NCI-H82 (cell line): ENCODE data around the gene RNASET2.
"Not testable (repeated sequence)": the region's sequence is repeated elsewhere in the genome, so short reads cannot be mapped to it uniquely, and the experiment has no call there.

Experiments
- DNase-seq: peaks from one replicate; lab custom pipeline; 2025; lab: John Stamatoyannopoulos, UW

RNASET2 gene

DNA sequence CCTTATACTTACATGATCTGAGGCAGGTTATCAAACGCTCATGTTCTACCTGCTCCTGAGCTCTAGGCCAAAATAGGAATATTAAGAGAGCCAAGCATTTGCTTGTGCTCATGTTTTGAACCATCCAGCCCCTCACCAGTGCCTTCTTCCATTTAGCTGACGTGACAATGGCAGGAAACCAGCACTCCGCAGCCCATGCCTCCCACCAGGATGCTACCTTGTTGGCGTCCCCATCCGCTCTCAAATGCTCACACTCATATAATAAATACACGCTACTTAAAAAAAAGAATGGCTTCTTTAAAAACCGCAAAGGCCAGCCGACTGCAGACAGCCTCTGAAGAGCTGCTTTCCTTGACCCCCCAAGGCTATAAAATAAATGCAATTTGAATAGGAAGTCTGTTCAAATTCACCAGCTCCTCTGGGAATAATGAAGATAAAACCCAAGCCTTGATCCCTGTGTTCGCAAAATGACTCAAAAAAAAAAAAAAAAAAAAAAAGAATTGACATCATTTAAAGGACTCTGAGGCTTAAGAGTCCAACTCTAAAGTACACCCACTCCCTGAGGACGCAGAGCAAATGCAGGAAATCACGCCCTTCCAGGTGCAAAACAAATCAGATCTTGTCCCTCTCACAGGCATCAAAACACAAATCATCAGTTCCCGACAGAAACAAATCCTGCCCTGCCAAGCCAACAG is 29.0 kb downstream of the RNASET2 start:
- no peak for DNase-seq

DNA sequence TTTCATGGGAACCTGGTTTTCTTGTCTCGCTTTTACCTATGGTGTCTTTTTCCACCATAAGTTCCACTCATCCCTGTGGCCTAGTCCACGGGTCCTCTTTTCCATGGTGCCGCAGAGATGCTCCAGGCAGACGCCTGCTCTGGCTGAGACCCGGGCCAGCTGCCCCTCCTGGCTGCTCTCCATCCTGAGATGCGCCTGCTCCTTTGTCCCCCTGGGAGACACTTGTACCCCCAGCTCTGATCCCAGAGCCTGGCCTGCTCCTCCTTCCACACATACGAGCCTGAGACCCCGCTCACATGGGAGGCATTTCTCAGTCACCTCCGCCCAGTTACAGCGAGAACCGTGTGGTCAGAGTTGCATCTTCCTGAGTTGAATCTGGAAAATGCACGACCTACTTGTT is 29.6 kb downstream of the RNASET2 start:
- no peak for DNase-seq

DNA sequence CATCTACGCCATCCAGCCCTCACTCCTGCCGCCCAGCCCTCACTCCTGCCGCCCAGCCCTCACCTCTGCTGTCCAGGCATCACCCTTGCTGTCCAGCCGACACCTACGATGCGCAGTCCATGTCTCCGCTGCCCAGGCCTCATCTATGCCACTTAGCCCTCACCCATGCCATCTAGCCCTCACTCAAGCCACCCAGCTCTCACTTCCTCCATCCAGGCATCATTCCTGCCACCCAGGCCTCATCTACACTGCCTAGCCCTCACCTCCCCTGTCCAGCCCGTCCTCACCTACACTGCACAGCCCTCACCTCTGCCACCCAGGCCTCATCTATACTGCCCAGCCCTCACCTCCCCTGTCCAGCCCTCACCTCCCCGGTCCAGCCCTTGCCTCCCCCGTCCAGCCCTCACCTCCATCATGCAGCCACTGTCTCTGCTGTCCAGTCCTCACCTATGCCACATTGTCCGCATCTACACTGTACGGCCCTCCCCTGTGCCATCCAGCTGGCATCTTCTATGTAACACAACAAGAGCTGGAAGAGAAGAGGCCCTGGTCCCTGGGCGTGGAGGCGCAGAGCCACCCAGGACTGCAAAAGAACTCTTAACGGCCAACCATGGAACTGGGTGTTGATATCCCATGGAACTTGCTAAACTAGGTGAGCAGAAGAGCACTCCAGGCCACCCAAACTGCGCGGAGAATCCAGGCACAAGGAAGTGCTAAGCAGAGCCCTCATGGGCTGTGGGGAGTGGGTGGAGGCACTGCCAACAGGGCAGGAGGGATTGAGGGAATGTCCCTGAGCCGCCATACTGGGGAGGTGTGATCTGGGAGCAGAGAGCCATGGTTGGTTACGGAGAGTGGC is 31.0 kb downstream of the RNASET2 start:
- DNase-seq: no peak

DNA sequence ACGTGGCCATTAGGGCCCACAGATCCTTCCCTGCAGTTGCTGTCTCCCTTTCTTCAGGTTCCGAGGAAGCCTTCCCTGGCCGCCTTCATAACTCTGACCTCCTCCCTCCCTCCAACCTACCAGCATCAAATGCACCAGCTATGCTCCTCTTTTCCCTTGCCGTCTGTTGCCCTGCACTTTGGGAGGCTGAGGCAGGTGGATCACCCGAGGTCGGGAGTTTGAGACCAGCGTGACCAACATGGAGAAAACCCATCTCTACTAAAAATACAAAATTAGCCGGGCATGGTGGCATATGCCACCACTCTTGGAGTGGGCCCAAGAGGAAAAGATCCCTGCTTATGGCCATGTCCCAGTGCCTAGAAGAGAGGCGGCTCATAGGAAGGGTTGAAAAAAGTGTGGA is 31.8 kb downstream of the RNASET2 start:
- DNase-seq: no peak

DNA sequence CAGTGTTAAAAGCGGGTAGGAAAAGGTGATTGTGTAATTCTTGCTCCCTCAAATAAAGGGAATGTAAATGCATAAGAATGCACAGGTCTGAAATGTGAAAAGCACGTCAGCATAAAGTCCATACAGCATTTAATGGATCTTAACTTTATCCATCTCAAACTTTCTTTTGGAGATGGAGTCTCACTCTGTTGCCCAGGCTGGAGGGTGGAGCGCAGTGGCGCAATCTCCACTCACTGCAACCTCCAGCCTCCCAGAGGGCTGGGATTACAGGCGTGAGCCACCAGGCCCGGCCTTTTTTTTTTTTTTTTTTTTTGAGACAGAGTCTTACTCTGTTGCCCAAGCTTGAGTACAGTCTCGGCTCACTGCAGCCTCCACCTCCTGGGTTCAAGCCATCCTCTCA is 33.4 kb downstream of the RNASET2 start:
- no peak for DNase-seq

DNA sequence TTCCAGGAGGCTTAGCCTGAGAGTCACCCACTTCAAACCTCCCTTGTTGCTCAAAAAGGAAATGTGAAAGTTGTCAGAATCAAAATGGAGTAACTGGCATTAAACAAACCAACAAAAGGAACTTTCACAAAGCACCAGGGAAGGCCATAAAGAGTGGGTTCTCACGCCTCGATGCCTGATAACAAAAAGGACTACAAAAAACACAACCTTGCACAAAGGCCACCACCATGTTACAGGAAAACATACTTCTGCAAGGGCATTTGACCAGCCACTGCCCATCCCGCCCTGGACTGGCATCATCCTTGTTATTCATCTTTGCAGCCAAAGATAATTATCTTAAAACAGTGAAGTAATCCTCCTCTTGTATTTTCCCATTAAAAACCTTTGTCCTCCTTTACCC is 34.8 kb downstream of the RNASET2 start:
- DNase-seq: no peak

DNA sequence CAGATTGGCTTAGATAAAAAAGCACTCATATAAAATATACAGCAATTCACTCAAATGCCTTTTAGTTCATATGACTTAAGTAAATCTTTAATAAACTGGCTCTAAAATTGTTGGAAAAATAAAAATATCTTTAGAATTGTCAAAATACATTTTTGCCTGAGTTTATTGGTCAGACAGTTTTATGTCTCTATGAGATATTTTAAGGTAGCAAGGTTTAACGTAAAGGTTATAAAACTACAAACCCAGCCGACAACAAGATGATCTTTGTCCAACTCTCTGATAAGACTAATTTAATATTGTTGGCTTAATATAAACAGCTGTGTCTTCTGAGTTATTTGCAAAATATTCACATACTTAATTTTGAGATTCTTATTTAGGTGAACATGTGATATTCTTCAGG is 39.5 kb downstream of the RNASET2 start:
- no peak for DNase-seq

DNA sequence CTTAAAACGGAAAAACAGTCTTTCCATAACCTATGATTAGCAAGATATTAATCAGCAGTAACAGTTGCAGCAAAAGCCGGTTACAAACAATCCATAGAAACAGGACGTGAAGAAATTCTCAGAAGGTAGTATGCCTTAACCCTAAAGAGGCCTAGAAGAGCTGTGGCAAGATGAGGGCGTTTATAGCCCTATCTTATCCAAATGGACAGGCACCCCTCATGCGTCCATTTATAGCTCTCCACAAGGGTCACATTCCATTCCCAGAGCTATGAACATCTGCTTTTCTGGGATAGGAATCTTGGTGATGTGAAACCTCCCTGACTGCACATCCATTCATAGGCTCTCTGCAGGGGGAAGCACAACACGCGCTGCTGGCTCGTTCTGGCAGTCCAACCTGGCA is 40.9 kb downstream of the RNASET2 start:
- DNase-seq: not testable (repeated sequence)

DNA sequence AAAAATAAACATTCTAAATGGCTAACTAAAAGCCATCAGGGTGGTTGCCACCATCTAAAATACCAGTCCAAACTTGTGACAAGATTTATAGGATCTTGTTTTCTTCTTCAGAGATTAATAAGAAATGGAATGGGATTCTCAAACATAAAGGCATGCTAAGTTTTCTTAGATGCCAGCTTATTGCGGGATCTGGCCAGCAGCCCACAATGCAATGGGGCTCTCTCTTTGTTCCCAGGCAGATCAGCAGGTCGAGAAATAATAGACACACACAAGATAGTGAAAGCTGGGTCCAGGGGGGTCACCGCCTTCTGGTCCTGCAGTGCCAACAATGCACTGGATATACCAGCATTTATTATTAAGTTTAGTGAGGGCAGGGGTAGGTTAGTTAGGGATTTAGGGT is 41.4 kb downstream of the RNASET2 start:
- not testable (repeated sequence) for DNase-seq

DNA sequence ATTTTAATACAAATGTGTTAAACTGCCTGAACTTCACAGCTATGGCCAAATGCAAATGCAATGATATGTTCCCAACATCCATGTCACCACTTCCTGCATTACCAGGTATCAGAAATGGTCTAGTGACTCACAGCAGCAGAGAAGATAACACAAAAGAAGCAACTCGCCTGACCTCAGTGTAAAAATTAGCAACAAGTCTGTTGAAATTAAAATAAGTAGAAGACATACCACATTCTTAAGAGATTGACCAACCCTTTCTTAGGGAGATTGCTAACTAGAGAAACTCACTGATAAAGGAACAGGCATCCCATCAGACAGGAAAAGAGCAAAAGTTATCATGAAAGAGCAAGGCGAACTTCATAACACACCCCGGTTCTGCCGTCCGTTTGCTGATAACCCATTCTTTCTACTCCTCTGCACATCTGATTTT is 45.1 kb downstream of the RNASET2 start:
- DNase-seq: no peak

DNA sequence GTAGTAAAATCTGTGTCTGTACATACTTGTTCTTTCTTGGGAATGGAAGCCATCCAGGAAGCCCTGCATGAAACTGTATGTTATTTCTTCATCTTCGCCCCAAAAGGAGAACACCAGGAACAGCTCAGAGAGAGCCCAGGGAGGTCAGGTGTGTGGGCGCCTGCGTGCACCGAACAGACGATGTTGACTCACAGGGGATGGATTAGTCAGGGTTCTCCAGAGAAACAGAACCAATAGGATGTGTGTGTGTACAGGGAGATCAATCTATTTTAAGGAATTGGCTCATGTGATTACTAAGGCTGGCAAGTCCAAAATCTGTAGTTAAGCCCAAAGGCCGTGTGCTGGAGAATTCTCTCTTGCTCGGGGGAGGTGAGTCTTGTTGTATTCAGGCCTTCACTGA is 45.7 kb downstream of the RNASET2 start:
- DNase-seq: no peak

DNA sequence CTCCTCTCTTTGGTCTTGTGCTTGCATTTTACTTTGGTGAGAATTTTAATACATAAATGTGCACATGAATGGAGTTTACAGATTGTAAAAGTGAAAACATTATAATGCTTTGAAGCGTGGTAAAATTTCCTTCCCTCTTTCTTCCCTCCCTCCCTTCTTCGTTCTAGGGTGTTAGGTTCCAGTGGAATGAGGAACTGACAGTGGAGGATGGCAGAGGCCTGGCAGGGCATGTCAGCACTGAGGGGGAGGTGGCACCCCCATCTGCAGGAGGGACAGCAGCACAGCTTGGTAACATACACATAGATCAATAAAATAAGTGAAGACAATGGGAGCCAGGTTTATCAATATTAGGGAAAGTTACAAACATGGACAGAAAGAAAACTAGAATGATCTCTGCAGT is 47.5 kb downstream of the RNASET2 start:
- DNase-seq: no peak

DNA sequence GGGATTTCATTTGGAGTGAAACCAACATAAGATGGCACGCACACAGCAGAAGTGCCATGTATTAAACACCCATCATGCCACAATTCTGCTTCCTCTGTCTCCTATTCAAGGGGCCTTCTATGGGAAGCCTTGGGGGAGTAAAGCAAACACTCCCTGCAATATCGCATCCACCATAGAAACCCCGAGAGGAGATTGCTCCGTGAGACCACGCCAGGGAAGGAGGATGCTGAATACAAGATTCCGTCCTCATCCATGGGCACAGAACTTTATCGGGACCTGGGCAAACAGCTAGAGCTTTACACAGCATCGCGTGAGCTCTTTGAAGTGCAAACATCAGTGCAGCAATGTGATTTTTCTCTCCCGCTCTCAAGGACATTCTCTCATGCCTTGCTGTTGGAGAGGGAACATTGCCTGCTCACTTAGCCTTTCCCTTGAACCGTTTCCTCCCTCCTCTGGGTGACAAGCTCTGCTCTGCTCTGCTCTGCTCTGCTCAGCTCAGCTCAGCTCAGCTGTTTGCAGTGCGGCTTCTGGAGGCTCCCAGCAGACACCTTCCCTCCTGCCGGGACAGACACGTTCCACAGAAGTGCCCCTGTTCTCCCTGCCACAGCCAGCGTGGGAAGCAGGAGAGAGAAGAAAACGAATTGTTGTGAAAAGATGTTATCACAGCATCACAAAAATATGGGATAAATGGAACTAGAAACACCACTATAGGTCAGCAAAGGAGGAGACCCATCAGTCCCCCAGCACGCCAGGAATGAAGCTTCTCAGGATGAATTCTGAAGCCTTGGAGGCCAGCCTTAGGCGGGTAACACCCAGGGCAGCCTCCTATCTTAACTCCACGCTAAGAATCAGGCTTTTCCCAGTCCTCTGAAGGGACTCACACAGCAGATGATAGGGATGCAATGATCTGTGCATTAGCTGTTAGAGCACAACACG is 48.2 kb downstream of the RNASET2 start:
- DNase-seq: no peak

DNA sequence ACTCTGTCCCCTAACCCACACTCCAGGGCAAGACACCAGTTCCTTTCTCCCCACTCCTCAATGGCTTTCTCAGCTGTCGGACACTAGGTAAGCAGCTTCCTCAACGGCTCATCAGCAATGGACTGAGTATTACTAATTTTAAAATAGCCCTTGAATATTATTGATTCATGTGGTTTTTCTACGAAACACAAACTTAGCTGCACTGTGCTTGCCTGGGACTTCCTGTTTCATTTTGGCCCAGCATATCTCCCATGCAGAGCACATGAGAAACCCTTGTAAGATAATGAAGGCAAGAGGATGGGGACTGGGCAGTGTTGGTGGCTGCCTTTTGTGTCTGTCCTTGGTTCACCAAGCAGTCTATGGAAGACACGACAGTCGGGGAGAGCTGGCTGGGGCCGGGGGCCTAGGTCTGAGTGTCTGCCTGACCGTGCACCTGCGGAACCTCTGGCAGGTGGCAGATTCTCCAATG is 48.9 kb downstream of the RNASET2 start:
- no peak for DNase-seq

DNA sequence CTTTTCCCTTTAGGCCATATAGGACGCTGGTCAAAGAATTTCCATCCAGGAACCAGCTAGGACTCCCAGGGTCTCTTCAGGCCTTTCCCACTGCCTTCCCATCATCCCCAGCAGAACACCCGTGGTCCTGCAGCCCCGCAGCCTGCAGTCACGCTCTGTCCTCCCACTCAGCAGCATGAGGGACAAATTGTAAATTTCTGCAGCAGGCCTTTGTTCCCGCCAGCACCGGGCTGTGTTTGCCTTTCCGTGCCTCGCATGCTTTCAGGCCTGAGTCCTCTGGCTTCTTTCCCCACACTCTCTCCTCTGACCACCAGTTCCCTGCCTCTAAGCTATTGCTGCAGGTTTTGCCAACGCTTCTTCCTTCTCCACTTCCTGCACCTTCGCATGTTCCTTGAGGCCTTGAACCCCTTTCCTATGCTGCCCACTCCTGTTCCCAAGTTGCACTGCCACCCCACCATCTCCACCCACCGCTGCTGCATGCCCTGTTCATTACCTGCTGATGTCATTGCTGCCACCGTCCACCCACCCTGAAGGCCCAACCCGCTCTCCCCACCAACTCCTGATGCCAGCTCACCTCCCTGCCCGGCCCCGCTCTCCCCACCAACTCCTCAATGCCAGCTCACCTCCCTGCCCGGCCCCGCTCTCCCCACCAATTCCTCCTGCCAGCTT is 49.8 kb downstream of the RNASET2 start:
- DNase-seq: no peak

DNA sequence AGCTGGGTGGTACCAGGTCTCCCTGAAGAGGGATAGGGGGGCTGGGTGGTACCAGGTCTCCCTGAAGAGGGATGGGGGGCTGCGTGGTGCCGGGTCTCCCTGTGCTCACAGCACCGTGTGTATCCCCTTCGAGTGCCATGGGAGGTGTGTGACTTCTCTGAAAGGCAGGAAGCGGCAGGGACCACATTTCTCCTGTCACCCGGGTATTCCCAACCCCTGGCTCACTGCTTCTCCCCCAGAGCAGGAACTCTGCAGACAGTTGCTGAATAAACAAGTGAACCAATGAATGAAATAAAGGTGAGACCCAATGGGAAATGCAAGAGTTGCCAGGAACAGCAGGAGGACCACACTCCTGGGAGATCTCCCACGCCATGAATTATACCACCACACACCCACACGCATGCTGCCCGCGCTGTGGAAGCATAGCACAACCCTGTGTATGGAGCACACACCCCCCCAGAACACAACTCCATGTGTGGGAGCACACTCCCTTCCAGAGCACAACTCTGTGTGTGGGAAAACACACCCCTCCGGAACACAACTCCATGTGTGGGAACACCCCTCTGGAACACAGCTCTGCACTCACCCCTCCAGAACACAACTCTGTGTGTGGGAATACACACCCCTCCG is 50.7 kb downstream of the RNASET2 start:
- DNase-seq: no peak

DNA sequence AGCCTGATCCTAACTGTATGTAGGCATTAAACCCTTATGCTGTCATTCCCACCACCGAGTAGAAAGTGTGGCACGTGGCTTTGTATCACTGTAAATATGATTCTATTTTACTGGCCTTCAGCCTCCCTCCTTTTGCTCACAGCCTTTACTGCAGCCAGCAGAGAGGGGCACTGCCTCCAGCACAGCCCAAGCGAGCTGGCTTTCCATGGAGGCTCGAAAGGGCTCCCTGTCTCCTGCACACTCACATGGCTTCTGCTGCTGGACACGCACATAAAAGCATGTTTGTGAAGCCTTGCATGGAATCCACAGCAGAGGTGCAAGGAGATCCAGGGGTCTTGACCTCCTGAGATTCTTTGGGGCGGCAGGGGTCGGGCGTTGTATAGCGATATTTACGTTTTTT is 51.3 kb downstream of the RNASET2 start:
- no peak for DNase-seq

DNA sequence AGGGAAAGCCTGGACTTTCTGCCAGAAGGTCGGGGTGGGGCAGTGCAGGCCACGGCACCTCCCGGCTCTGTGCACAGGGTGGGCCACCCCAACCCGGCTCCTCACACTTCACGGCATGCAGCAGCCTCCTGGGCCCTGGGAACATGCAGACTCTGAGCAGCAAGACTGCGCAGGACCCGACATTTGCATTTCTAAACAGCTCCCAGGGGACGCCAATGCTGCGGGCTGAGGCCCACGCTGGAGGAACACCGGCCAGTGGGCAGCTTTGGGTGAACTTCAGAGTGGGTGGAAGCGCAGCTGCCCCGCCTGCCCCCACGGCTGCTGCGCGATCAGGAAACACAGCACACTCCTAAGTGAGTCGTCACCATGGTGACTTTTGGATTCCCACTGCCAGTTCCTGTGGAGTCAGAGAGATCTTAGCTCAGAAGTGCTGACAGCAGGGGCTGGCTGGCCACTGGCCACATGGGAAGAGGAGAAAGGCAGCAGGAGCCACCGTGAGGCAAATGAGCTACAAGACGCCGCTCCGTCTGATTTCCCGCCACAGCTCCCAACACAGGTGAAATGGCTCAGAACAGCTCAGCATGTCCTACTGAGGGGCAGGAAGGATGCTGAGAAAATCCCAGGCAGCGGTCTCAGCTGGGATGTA is 52.1 kb downstream of the RNASET2 start:
- no peak for DNase-seq

DNA sequence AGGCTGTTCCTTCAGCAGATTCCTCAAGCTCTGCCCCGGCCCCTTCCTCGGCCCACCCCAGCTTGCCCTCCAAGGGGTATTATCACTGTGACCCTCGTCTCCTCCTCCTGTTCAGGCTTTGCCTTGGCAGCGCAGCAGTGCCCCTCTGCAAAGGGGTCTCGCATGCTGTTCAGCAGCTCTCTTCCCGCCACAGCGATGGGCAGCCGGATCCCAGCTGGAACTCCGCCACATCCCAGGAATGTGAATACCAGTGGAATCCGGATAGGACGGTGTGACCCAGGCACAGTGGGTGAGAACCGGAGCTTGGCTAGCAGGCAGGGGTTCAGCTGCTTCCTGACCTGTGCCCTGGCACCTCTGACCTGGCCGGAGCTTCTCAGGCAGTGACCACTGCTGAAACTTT is 52.9 kb downstream of the RNASET2 start:
- no peak for DNase-seq

DNA sequence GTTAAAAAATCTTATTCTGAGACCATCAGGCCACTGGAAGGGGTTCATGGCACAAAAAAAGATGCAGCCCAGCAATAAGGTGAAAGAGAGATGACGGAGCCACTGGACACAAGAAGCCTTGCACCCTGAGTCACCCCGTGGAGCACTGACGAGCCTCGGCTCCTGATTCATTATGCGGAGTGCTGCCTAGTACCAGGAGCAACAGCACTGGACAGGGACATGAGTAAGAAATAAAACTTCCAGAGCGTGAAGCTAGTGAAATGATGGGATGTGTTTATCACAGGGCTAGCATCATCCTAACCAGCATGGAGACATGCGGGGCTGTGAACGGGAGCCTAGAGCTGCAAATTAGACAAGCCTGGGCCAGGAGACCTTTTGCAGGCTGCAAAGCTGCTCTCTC is 53.3 kb downstream of the RNASET2 start:
- DNase-seq: no peak
